DND-41 (cell line): ENCODE results near the gene UBAC1.

Experiments
- ATAC-seq: fragments of 200-7000 bp; cut with Tn5 transposase; 3 replicates; pipeline ENCODE4 v1.9.1; 2021; ENCODE audit warnings: low read depth; ENCODE audit not compliant: insufficient read depth
- DNase-seq: peaks from one replicate; pipeline ENCODE4 v3.0.0-alpha.2; 2020
- H2AFZ ChIP-seq: 2 replicates; pipeline ENCODE4 v1.6.0; 2012; ENCODE audit warnings: low read depth, low read length
- H3K27ac ChIP-seq: 2 replicates; pipeline ENCODE4 v1.5.1; 2012; ENCODE audit warnings: low read length, inconsistent platforms
- H3K27me3 ChIP-seq: fragments of 200-600 bp; sonication (generic); 2 replicates; pipeline ENCODE4 v1.6.0; 2012; ENCODE audit warnings: low read length, mild to moderate bottlenecking, inconsistent platforms; ENCODE audit not compliant: insufficient read depth, poor library complexity
- H3K36me3 ChIP-seq: 2 replicates; pipeline ENCODE4 v1.5.1; 2012; ENCODE audit warnings: low read length, inconsistent platforms; ENCODE audit not compliant: insufficient read depth
- H3K4me1 ChIP-seq: 2 replicates; pipeline ENCODE4 v1.5.1; 2012; ENCODE audit warnings: mild to moderate bottlenecking, low read length; ENCODE audit not compliant: insufficient read depth
- H3K4me2 ChIP-seq: 2 replicates; pipeline ENCODE4 v1.6.0; 2012; ENCODE audit warnings: mild to moderate bottlenecking, moderate library complexity, low read length, inconsistent platforms; ENCODE audit not compliant: insufficient read depth
- H3K4me3 ChIP-seq, 2 experiments: fragments of 200-600 bp in 1 of 2; shearing (Covaris generic) in 1 of 2; 2 replicates each; pipeline ENCODE4 v1.5.1; 2012 to 2016; ENCODE audit warnings: inconsistent platforms in 2 of 2, low read length in 2 of 2, mild to moderate bottlenecking in 2 of 2, low read depth in 1 of 2, moderate library complexity in 1 of 2
- H3K79me2 ChIP-seq: 2 replicates; pipeline ENCODE4 v1.6.0; 2012; ENCODE audit warnings: low read length, inconsistent platforms; ENCODE audit not compliant: insufficient read depth
- H3K9ac ChIP-seq: 2 replicates; pipeline ENCODE4 v1.6.0; 2012; ENCODE audit warnings: low read depth, mild to moderate bottlenecking, inconsistent platforms, low read length, moderate library complexity
- H3K9me3 ChIP-seq: 2 replicates; pipeline ENCODE4 v1.5.1; 2012; ENCODE audit warnings: low read length, moderate library complexity, mild to moderate bottlenecking, inconsistent platforms; ENCODE audit not compliant: insufficient read depth, severe bottlenecking
- H4K20me1 ChIP-seq: 2 replicates; pipeline ENCODE4 v1.6.0; 2012; ENCODE audit warnings: low read length; ENCODE audit not compliant: insufficient read depth
- CTCF ChIP-seq: IDR thresholded peaks from 2 replicates; pipeline ENCODE4 v1.5.1; 2012; ENCODE audit warnings: borderline replicate concordance, low read length, moderate library complexity, mild to moderate bottlenecking; ENCODE audit not compliant: poor library complexity, severe bottlenecking; ENCODE audit errors: extremely low read depth
- EZH2 ChIP-seq: IDR thresholded peaks from 3 replicates; pipeline ENCODE4 v1.6.1; 2012; ENCODE audit warnings: borderline replicate concordance, low read depth, mild to moderate bottlenecking, moderate library complexity, low read length, inconsistent platforms; ENCODE audit not compliant: severe bottlenecking

UBAC1 gene

GRCh38 chr9:135887585-135888050 lies 73.6 kb downstream of the UBAC1 start:
- Histone ChIP-seq H3K27ac (peak overlapping the region; percentile 82), H3K79me2 (peaks cover 94% of the 10 kb centered on the region), H3K4me1 (peaks cover 50% of the 10 kb centered on the region), H3K27me3 (no peaks in the 10 kb centered on the region), H4K20me1 (peaks cover 99% of the 10 kb centered on the region), H3K4me2 (peak overlapping the region; percentile 78), H3K9ac (peak overlapping the region; percentile 57), H3K9me3 (no peaks in the 10 kb centered on the region), H3K4me3 (peak overlapping the region in 1 of 2 experiments; percentile 55; a peak in 3 of 4 replicates), H2AFZ (peak overlapping the region; percentile 40; the same call in 1 of the 2 replicates), H3K36me3 (peaks cover 4% of the 10 kb centered on the region)
- peak; percentile 85 for DNase-seq
- TF ChIP-seq CTCF (peak; percentile 51), EZH2 (no peak)
- peak; percentile 97 for ATAC-seq

DNA sequence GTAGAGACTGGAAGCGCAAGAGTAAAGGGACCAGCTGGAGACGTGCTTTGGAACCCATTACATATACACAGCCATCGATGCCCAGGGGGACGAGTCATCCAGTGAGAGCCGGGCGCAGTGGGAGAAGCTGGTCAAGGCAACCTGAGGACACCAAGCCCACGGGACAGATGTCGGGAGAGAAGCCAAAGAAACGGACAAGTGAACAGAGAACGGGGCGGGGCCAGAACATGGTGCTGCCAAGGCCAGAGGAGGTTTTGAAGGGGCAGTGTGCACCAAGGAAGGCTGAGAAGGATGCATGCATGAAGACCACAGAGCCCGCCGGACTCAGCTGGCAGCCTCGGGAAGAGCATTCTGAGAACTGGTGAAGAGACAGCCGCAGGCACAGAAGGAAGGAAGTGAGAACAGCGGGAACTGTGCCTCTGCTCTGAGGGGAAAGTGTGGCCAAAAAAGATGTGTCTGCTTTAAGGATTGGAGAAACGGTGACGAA lies 74.1 kb downstream of the UBAC1 start:
- Histone ChIP-seq H3K27ac (peak overlapping the region; percentile 82), H3K4me3 (peak overlapping the region in 1 of 2 experiments; percentile 55; a peak in 2 of 4 replicates), H3K27me3 (no peaks in the 10 kb centered on the region), H3K9me3 (no peaks in the 10 kb centered on the region), H4K20me1 (peaks cover 99% of the 10 kb centered on the region), H3K79me2 (peaks cover 95% of the 10 kb centered on the region), H3K4me2 (peak overlapping the region; percentile 78), H3K9ac (peak overlapping the region; percentile 57), H3K4me1 (peaks cover 50% of the 10 kb centered on the region), H3K36me3 (peaks cover 10% of the 10 kb centered on the region), H2AFZ (no peak overlapping the region)
- DNase-seq (no peak), ATAC-seq (peak; percentile 64)
- TF ChIP-seq EZH2 (no peak), CTCF (no peak)

DNA sequence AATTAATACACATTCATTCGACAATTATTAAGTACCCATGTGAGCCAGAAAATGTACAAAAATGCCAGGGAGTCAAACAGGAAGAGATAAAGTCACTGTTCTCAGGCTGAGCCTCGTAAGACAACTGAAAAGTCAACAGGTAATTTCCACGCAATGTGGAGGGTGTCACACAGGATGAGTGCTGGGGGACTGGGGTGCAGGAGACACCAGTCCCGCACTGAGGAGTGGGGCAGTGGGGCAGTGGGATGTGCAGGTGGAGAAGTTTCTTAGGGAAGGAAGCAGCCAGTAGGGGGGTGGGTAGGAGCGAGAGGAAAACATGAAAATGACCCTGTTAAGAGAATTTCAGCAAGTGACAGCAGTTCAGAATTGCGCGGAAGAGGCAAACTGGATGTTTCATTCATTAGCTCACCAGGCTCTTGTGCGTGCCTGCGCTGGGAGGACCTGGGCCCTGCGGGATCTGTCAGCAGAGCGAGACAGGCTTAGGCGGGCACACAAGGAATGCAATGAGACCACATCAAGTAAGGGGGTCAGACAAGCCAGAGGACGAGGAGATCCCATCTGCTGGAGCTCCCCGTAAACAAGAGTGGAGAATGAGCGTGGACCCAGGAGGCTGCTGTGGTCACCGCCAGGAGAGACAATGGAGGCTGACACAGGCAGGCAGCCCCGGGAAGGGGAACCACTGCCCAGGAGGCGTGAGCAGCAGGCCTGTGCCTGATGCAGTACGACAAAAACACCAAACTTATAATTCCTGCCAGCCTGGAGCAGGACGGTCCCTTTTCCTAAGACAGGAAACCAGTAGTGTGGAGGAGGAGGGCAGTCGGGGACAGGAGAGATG lies 74.8 kb downstream of the UBAC1 start:
- peaks cover 17% of the 10 kb centered on the region for H3K36me3 ChIP-seq
- no peak for TF ChIP-seq CTCF
- TF ChIP-seq EZH2 = no peak
- DNase-seq (no peak), ATAC-seq (no peak)
- peaks cover 95% of the 10 kb centered on the region for H3K79me2 ChIP-seq
- no peaks in the 10 kb centered on the region for H3K27me3 ChIP-seq
- peaks cover 99% of the 10 kb centered on the region for H4K20me1 ChIP-seq
- peak overlapping the region; percentile 78 for H3K4me2 ChIP-seq
- H3K4me3 ChIP-seq = peak overlapping the region in 1 of 2 experiments; percentile 55; a peak in 1 of 4 replicates
- peak overlapping the region; percentile 57 for H3K9ac ChIP-seq
- H3K27ac ChIP-seq = peak overlapping the region; percentile 82
- no peaks in the 10 kb centered on the region for H3K9me3 ChIP-seq
- peaks cover 50% of the 10 kb centered on the region for H3K4me1 ChIP-seq
- no peak overlapping the region for H2AFZ ChIP-seq
